ENCODE data around the gene A4GALT.

A4GALT gene

DNA sequence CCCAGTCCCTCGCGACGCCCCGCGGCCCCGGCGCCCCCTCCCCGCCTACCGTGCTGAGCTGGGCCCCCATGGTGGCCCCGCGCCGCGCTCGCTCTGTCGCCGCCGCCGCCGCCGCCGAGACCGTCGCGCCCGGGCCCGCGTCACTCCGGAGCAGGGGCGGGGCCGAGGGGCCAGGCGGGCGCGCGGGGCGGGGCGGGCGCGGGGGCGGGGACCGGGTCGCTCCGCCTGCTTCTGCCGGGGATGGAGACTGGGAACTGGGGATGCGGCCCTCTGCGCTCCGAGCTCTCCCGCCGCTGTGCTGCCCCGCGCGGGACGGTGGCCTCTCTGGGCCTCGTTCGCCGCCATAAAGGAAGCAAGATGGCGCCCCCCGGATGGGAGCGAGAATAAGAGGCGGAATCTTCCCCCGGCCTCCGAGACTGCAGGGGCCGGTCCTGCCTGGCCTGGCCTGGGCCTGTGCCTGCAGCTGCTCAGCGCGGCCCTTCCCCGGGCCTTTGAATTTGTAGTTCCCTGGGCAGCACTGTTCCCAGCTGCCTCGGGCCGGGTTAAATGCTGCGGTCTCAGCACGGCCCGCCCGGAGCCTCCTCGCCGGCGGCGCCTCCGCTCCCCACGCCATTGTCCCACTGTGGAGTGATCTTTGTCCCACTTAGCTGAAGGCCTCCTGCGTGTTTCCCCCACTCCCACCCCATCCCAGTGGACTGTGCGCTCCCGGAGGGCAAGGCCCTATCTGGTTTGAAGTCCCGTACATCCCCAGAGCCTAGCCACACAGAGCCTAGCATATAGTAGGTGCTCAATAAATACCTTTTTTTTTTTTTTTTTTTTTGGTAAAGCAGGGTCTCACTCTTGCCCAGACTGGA lies 71.2 kb downstream of the A4GALT start, which contains the start of gene CYB5R3:
TSS of gene CYB5R3 (minus strand) at position 147 of the 854 bp plus-strand sequence. CDS start at position 70, 77 bp downstream.
- peak; percentile 92 for DNase-seq (ENCODE audit: low read depth, low spot score)

GRCh38 chr22:42648368-42649245 lies 72.1 kb downstream of the A4GALT start:
- DNase-seq (ENCODE audit: low read depth, low spot score) = peak; percentile 69

DNA sequence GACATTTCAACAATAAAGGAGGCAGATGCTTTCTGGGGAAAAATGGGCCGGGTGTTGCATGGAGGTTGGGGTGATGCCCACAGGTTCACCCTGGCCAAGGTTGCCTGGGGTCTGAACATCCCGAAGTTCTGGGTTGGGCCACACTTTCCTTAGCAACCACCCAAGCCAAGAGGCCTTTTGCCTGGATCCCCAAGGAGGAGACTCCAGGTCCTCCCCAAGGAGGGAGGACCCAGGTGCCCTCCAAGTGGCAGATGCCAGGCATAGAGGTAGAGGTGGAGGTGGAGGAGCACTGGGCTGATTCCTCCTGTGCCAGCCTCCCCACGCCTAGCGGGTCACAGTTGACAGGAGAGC lies 72.7 kb downstream of the A4GALT start:
- no peak for DNase-seq (ENCODE audit: low read depth, low spot score)

DNA sequence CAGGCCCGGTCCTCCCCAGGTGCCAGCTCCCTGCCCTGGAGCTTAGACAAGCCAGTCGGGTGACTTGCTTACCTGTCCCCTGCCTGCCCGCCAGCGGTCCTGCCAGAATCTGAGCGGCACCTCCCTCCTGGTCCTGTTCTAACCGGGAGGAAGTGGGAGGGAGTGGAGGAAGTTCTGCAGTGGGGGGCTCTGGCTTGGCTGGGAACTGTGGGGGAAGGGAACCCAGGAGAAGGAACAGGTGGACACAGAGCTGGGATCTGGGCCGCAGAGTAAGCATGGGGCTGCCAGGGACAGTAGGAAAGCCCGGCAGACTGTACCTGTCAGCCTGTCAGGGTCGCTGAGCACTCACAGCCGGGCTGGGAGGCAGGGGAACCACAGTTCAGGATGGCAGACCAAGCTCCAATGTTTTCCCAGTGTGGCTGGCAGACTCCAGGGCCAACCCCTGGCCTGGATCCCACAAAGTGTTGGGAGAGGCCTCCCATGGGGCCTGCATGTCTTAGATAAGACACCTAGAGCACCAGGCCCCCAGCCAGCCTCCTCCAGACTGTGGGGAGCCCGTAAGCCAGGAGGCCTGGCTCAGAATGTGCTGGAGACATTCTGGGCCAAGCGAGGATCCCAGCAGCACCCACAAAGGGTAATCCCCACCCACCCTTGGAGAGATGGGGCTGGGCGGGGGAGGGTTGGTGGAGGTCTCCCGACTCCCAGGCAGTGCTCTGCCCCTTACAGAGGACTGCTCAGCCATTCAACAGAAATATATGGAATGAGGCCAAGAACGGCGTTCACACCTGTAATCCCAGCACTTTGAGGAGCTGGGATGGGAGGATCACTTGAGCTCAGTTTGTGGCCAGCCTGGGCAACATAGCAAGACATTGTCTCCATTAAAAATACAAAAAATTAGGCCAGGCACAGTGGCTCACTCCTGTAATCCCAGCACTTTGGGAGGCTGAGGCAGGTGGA lies 73.8 kb downstream of the A4GALT start:
- peak; percentile 62 for DNase-seq (ENCODE audit: low read depth, low spot score)

DNA sequence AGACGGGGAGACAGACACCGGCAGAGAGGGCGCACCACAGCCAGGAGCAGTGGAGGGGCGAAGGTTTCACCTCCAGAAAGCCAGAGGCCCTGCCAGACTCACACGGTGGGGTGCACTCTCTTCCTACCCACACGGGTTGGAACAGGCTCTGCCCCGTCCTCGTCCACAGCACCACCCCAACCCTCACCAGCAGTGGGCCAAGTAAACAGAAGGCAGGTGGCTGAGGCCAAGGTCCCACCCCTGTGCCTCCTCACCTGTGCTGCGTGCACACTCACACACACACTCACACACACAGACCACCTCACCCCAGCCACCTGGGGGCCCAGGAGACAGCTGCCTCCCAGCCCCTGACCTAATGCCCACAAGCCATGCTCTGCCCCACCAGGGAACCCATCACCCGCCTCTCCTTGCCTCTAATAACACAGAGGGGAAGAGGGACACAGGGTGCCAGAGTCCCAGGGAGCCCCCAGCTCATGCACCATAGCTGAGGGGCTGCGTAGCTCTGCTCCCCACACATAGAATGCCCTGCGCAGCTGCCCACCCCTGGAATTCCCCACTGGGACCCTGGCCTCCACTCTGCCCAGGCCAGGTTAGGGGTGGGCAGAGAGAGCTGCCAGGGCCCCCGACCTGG lies 74.6 kb downstream of the A4GALT start:
- no peak for DNase-seq (ENCODE audit: low read depth, low spot score)

GRCh38 chr22:42645341-42645937 lies 75.2 kb downstream of the A4GALT start:
- DNase-seq (ENCODE audit: low read depth, low spot score) = no peak

GRCh38 chr22:42644422-42645340 lies 76.0 kb downstream of the A4GALT start:
- DNase-seq (ENCODE audit: low read depth, low spot score) = peak; percentile 71

GRCh38 chr22:42643634-42644421 lies 76.8 kb downstream of the A4GALT start:
- no peak for DNase-seq (ENCODE audit: low read depth, low spot score)

GRCh38 chr22:42642806-42643633 lies 77.7 kb downstream of the A4GALT start:
- no peak for DNase-seq (ENCODE audit: low read depth, low spot score)
